Measurements from ENCODE around the gene LAMA2.

GRCh38 chr6:128882991-128883611, at the start of gene LAMA2:
- TF ChIP-seq, protein P1, sequence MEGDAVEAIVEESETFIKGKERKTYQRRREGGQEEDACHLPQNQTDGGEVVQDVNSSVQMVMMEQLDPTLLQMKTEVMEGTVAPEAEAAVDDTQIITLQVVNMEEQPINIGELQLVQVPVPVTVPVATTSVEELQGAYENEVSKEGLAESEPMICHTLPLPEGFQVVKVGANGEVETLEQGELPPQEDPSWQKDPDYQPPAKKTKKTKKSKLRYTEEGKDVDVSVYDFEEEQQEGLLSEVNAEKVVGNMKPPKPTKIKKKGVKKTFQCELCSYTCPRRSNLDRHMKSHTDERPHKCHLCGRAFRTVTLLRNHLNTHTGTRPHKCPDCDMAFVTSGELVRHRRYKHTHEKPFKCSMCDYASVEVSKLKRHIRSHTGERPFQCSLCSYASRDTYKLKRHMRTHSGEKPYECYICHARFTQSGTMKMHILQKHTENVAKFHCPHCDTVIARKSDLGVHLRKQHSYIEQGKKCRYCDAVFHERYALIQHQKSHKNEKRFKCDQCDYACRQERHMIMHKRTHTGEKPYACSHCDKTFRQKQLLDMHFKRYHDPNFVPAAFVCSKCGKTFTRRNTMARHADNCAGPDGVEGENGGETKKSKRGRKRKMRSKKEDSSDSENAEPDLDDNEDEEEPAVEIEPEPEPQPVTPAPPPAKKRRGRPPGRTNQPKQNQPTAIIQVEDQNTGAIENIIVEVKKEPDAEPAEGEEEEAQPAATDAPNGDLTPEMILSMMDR (IDR thresholded peaks at IDR 0.05) = no peak
- TF ChIP-seq POLR2A (IDR thresholded peaks at IDR 0.05) = no peak

All from right lobe of liver (tissue), 4 donors.